GM10847 (cell line): ENCODE data around the gene ITPKB.

Experiments
- POLR2A ChIP-seq: IDR thresholded peaks from 2 replicates; pipeline ENCODE4 v1.6.1; 2011; ENCODE audit not compliant: insufficient read length; ENCODE audit errors: extremely low read depth

The ITPKB gene

GRCh38 chr1:226688056-226688748 is 50.9 kb downstream of the ITPKB start:
- TF ChIP-seq POLR2A: no peak

GRCh38 chr1:226687426-226687825 is 51.7 kb downstream of the ITPKB start:
- no peak for TF ChIP-seq POLR2A

DNA sequence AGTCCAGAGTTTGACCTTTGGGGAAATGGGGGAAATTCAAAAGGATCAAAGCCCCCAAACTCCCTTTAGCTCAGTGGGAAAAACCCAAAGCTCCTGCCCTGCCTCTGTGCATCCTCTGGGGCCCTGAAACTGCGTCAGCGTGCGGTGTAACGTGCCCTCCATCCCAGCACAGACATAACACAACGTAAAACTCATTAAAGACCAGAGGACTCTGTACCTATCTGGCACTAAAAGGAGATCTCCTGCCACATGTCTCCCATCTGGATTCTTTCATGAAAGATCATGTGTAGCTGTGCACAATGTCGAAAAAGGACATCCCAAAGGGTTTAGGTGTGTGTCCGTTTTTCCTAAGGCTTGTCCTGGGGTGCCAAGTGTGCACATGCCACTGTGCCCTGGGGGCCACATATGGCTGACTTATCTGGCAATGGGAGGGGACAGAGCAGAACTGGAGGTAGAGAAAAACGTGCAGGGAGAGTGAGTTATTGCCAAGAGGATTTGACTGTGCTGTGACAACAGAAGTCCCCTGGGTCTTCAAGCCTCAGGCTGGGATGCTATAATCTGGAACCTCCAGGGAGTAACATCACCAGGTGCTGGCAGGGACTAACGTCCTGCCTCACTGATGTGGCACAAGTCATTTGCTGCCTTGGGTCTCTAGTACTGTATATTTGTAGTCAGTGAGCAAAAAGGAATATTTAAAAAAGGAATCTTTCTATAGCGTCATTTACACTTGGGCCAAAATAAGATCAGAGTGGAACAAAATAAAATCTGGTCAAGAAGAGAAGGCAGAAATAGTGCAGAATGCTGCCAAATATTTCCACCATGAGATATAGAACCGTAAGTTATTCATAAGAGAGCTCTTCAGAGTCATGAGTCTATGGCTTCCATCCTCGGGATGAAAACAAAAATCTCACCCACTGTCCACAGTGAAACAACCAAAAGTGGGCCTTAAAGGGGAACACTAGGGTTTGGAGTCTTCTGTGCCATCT is 52.3 kb downstream of the ITPKB start:
- TF ChIP-seq POLR2A: no peak

- TF ChIP-seq POLR2A: no peak
These were observed 53.8 kb downstream of the ITPKB start for GRCh38 chr1:226685196-226685820.

GRCh38 chr1:226684026-226684425 is 55.1 kb downstream of the ITPKB start:
- TF ChIP-seq POLR2A: no peak

GRCh38 chr1:226682871-226683814 is 55.9 kb downstream of the ITPKB start:
- TF ChIP-seq POLR2A: no peak

GRCh38 chr1:226681652-226682493 is 57.2 kb downstream of the ITPKB start:
- no peak for TF ChIP-seq POLR2A

DNA sequence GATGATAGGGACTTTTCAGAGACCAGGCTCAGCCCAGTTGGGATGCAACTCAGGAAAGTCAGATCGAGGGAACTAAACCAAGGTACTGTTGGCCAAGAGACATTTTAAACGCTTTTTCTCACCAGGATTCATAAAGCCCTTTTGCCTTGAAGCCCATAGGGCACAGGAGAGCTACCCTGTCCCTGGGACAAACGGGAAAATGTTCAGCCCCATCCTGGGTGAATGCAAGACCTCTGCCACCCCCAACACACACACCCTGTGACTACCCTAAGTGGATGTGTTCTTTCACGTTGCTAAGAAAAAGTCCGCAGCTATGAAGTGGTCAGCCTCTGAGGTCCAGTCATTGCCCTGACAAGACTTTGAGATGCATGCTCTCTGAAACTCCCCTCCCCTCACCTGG is 58.4 kb downstream of the ITPKB start:
- TF ChIP-seq POLR2A: no peak

DNA sequence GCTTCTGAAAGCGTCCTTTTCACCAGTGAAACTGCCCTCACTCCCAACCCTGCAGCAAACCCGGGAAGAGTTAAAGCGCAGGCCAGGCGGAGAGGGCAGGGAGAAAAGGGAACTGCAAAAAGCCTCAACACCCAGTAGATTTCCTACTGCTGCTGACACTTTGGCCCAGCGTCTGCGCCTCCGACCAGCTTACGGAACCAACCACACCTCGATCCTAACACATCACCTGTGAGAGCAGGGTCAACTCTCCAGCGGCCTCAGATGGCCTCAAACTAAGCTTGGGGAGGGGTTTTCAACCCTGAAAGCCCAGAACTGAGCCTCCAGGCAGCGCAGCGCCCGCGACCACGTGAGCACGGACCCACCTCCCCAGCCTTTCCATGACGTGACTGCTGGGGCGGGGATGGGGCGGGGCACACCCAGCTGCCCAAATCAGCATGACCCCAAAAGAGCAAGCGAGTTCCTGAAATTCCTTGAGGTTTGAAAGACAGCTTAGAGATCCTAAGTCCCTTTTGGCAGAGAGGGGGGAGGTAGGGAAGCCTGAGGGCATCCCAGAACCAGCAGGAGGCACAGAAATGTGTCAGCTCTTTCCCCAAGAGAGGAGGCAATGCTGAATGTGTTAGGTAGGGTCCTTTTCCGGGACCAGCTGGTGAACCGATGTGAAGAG is 59.1 kb downstream of the ITPKB start:
- TF ChIP-seq POLR2A: no peak

- TF ChIP-seq POLR2A: no peak
These were observed 59.8 kb downstream of the ITPKB start for GRCh38 chr1:226679262-226679661.

- no peak for TF ChIP-seq POLR2A
These were observed 60.4 kb downstream of the ITPKB start for GRCh38 chr1:226678701-226679100.

GRCh38 chr1:226678251-226678650 is 60.8 kb downstream of the ITPKB start:
- no peak for TF ChIP-seq POLR2A
